Sigmoid colon (tissue), 7 donors: ENCODE data around the gene RNF157. TPM values are rescaled to one million over a fixed set of nuclear protein-coding genes. Genes with fewer than 3 reads are reported as not detected.
"Not testable (repeated sequence)": the region's sequence is repeated elsewhere in the genome, so short reads cannot be mapped to it uniquely, and the experiment has no call there.

ENCODE experiments used
- DNase-seq: peaks from one replicate; pipeline ENCODE4 v3.0.0-alpha.2; 2019
- H3K27ac ChIP-seq, 4 donors: fragments of 200-600 bp; sonication (generic); one replicate each; pipeline ENCODE4 v1.5.1; 2016 to 2019; ENCODE audit warnings: mild to moderate bottlenecking in 1 of 4
- H3K27me3 ChIP-seq, 3 donors: fragments of 200-600 bp; sonication (generic); one replicate each; pipeline ENCODE4 v1.5.1; 2019; ENCODE audit warnings: mild to moderate bottlenecking in 1 of 3
- H3K36me3 ChIP-seq, 4 donors: fragments of 200-600 bp; sonication (generic); one replicate each; pipeline ENCODE4 v1.5.1; 2016 to 2019
- H3K4me1 ChIP-seq, 4 donors: fragments of 200-600 bp; sonication (generic); one replicate each; pipeline ENCODE4 v1.5.1; 2017 to 2019
- H3K4me3 ChIP-seq, 4 donors: fragments of 200-600 bp; sonication (generic); one replicate each; pipeline ENCODE4 v1.5.1; 2017 to 2019; ENCODE audit warnings: mild to moderate bottlenecking in 2 of 4, moderate library complexity in 1 of 4
- H3K9me3 ChIP-seq, 4 donors: fragments of 200-600 bp in 3 of 4; sonication (generic) in 3 of 4; one replicate each; pipeline versions ENCODE4 v1.5.1 to v1.6.1; 2013 to 2019
- EP300 ChIP-seq, 4 donors: sonication (generic); formaldehyde crosslinking; IDR thresholded peaks; one replicate each; pipeline ENCODE4 v1.6.1; 2017; ENCODE audit warnings: antibody characterized with exemption in 4 of 4
- POLR2A ChIP-seq, 2 donors: fragments of 450-650 bp; IDR thresholded peaks; one replicate each; pipeline ENCODE4 v1.6.1; 2016; ENCODE audit warnings: antibody characterized with exemption in 2 of 2, mild to moderate bottlenecking in 2 of 2, moderate library complexity in 2 of 2
- POLR2AphosphoS5 ChIP-seq, 4 donors: sonication (generic); formaldehyde crosslinking; IDR thresholded peaks; one replicate each; pipeline ENCODE4 v1.6.1; 2017; ENCODE audit warnings: antibody characterized with exemption in 4 of 4
- WGBS, 2 donors: extraction: QIAGEN DNeasy Blood & Tissue Kit; methylation state at CpG; one replicate each; pipeline ENCODE4 v1.1.7; 2013; 5-methylcytosine and 5-hydroxymethylcytosine counted together
- intact Hi-C: fragments of 100-400 bp; cut with DNase I; formaldehyde crosslinking; loops from one replicate; pipeline ENCODE4 v1.15.1; 2023
- polyA plus RNA-seq, 3 donors: library from polyadenylated mRNA; stranded (reverse); fragments of 200-250 nt; gene quantifications; one replicate each; pipeline ENCODE4 v1.2.3, GENCODE V29; 2013
- total RNA-seq, 4 donors: library from RNA; depleted of rRNA; stranded (reverse); fragments of >200 nt; gene quantifications; one replicate each; pipeline ENCODE4 v1.1.0, GENCODE V29; 2016
- TF ChIP-seq, protein P1 (sequence below), 4 experiments: fragments of 450-650 bp in 3 of 4; fragments of 200-600 bp in 1 of 4; IDR thresholded peaks; one replicate each; pipeline ENCODE4 v1.5.1; 2016 to 2019; ENCODE audit warnings: antibody characterized with exemption in 4 of 4, mild to moderate bottlenecking in 3 of 4, moderate library complexity in 2 of 4
- donor health status: healthy with polysubstance abuse.
- donor health status: Bipolar disorder and iron deficiency.
- donor health status: healthy.

RNF157 gene
- total and polyA plus RNA-seq, 7 donors: 3.1 to 29.5 (median 6.0) TPM

DNA sequence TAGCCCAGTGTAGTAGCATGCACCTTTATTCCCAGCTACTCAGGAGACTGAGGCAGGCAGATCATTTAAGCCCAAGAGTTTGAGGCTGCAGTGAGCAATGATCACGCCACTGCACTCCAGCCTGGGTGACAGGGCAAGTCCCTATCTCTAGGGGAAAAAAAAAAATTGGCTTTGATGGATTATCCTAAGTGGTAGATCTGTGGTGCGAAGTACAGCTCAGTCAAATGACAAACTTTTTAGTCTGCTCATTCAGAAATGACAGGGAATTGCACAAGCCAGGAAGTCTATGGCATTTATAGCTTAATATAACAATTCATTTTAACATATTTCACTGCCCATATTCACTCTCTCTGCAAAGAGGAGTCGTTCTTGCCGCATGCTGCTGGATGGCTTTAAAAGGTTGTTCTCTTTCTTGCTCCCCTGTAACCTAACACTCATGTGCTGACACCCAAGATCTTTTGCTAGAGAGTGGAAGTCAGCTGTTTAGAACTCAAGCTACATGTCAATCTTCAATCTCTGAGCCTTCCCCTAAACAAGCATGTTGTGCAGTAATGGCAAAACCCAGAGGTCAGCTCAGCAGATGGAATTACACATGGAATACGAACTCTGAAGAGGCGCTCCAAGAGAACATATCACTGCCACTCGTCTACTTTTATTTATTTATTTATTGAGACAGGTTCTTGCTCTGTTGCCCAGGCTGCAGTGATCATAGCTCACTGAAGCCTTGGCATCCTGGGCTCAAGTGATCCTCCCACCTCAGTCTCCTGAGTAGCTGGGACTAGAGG lies 32.8 kb downstream of the RNF157 start:
- no peak for DNase-seq
- H3K36me3 ChIP-seq: no peaks in the 10 kb centered on the region
- H3K4me1 ChIP-seq: no peaks in the 10 kb centered on the region
- WGBS, 2 donors: 70 to 87% methylated on average over 7 of the region's 7 CpGs
- H3K27me3 ChIP-seq: no peaks in the 10 kb centered on the region
- no peaks in the 10 kb centered on the region for H3K9me3 ChIP-seq
- no peak overlapping the region for H3K27ac ChIP-seq
- TF ChIP-seq, protein P1, sequence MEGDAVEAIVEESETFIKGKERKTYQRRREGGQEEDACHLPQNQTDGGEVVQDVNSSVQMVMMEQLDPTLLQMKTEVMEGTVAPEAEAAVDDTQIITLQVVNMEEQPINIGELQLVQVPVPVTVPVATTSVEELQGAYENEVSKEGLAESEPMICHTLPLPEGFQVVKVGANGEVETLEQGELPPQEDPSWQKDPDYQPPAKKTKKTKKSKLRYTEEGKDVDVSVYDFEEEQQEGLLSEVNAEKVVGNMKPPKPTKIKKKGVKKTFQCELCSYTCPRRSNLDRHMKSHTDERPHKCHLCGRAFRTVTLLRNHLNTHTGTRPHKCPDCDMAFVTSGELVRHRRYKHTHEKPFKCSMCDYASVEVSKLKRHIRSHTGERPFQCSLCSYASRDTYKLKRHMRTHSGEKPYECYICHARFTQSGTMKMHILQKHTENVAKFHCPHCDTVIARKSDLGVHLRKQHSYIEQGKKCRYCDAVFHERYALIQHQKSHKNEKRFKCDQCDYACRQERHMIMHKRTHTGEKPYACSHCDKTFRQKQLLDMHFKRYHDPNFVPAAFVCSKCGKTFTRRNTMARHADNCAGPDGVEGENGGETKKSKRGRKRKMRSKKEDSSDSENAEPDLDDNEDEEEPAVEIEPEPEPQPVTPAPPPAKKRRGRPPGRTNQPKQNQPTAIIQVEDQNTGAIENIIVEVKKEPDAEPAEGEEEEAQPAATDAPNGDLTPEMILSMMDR (IDR thresholded peaks at IDR 0.05): no peak
- TF ChIP-seq POLR2A (IDR thresholded peaks at IDR 0.05) (no peak), POLR2AphosphoS5 (IDR thresholded peaks at IDR 0.05) (no peak), EP300 (IDR thresholded peaks at IDR 0.05) (no peak)
- H3K4me3 ChIP-seq: no peak overlapping the region
- intact Hi-C loops: no loop called here

DNA sequence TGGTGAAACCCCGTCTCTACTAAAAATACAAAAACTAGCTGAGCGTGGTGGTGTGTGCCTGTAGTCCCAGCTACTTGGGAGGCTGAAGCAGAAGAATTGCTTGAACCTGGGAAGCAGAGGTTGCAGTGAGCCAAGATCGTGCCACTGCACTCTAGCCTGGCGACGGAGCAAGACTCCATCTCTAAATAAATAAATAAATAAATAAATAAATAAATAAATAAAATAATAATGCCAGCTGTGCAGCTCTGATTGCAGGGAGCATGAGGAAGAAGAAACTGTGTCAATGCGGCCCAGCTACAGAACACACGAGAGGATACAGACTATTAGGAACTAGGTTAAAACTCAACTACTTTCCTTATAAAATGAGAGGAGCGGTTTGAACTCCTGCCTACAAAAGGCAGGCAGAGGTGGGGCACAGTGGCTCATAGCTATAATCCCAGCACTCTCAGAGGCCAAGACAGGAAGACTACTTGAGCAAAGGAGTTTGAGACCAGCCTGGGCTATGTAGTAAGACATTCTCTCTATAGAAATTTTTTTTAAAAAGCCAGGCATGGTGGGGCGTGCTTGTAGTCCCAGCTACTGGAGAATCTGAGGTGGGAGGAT lies 34.6 kb downstream of the RNF157 start:
- intact Hi-C loops, H3K9me3 ChIP-seq, H3K4me3 ChIP-seq, H3K27me3 ChIP-seq, H3K4me1 ChIP-seq, H3K36me3 ChIP-seq, H3K27ac ChIP-seq, DNase-seq: not testable (repeated sequence)
- WGBS, 2 donors: 80 to 87% methylated on average over 9 of the region's 9 CpGs

DNA sequence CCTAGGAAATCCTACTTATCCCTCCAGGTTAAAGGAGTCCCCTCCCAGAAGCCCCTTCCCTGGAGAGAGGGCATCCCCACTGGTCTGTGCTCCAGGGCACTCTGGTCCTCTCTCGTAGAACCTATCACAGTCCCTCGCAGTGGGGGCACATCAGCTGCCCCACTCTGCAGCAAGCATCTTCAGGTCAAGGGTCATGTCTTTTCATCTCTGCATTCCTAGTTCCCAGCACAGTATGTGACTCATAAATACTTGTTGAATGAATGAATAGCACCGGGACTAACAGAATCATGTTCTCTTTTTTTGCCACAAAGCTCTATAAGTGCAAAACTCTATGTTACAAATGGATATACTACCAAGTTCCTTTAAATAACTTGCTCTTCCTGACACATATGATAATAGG lies 36.0 kb downstream of the RNF157 start:
- intact Hi-C loops: no loop called here
- H3K4me1 ChIP-seq: no peaks in the 10 kb centered on the region

DNA sequence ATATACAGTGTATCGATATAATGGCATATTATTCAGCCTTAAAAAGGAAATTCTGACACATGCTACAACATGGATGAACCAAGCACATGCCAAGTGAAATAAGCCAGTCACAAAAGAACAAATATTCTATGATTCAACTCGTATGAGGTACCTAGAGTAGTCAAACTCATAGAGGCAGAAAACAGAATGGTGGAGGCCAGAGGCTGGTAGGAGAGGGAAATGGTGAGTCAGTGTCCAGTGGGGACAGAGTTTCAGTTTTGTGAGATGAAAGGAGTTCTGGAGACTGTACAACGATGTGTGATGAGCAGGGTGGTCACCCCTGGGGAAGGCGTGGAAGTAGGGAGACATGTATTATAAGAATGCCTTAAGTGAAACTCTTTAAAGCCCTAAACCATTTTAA lies 39.9 kb downstream of the RNF157 start:
- H3K27ac ChIP-seq: no peak overlapping the region
- WGBS, 2 donors: 83 to 96% methylated on average over 4 of the region's 4 CpGs

More for the DNA sequence above, 36.0 kb downstream of the RNF157 start:
- Histone ChIP-seq H3K4me3 (no peak overlapping the region), H3K27ac (no peak overlapping the region), H3K27me3 (no peaks in the 10 kb centered on the region), H3K9me3 (no peaks in the 10 kb centered on the region), H3K36me3 (no peaks in the 10 kb centered on the region)
- TF ChIP-seq POLR2AphosphoS5 (IDR thresholded peaks at IDR 0.05) (no peak), POLR2A (IDR thresholded peaks at IDR 0.05) (no peak), EP300 (IDR thresholded peaks at IDR 0.05) (no peak)
- TF ChIP-seq, protein P1 (IDR thresholded peaks at IDR 0.05): no peak
- 89% methylated on average over 3 of the region's 3 CpGs for WGBS, 2 donors
- DNase-seq: no peak

DNA sequence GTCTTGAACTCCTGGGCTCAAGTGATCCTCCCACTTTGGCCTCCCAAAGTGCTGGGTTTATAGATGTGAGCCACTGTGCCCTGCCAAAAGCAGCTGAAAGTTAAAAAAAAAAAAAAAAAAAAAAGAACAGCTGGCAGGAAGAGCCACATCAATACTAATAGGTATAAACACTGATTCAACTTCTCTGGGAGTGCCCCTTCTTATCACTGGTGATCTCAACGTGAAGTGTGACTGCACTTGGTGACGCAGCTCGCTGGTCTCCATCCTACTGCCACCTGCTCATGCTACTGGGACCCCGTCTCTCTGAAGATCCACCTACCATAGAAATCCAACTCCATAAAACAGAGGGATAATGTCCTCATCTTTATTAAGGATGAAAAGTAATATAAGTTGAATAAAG lies 40.8 kb downstream of the RNF157 start:
- no peak overlapping the region for H3K27ac ChIP-seq
- WGBS, 2 donors: 72 to 81% methylated on average over 4 of the region's 4 CpGs
- no peaks in the 10 kb centered on the region for H3K9me3 ChIP-seq

More for the DNA sequence above, 39.9 kb downstream of the RNF157 start:
- H3K27me3 ChIP-seq: no peaks in the 10 kb centered on the region
- TF ChIP-seq EP300 (IDR thresholded peaks at IDR 0.05) (no peak), POLR2AphosphoS5 (IDR thresholded peaks at IDR 0.05) (no peak)
- TF ChIP-seq, protein P1 (IDR thresholded peaks at IDR 0.05): no peak
- peaks cover 0 to 12% (median 7%) of the 10 kb centered on the region in 4 donors for H3K4me1 ChIP-seq
- H3K9me3 ChIP-seq: no peaks in the 10 kb centered on the region
- H3K36me3 ChIP-seq: no peaks in the 10 kb centered on the region
- no peak for DNase-seq
- no peak overlapping the region for H3K4me3 ChIP-seq
- intact Hi-C loops: no loop called here

More for the DNA sequence above, 40.8 kb downstream of the RNF157 start:
- Histone ChIP-seq H3K4me1 (peaks cover 0 to 12% (median 7%) of the 10 kb centered on the region in 4 donors), H3K27me3 (no peaks in the 10 kb centered on the region), H3K36me3 (no peaks in the 10 kb centered on the region), H3K4me3 (no peak overlapping the region)
- intact Hi-C loops: no loop called here
- TF ChIP-seq POLR2A (IDR thresholded peaks at IDR 0.05) (no peak), POLR2AphosphoS5 (IDR thresholded peaks at IDR 0.05) (no peak), EP300 (IDR thresholded peaks at IDR 0.05) (no peak)
- TF ChIP-seq, protein P1 (IDR thresholded peaks at IDR 0.05): no peak
- DNase-seq: no peak
